ENCODE measurements around the gene CTNNA3. TPM values are rescaled to one million over a fixed set of nuclear protein-coding genes. Genes with fewer than 3 reads are reported as not detected.

The CTNNA3 gene
- total and polyA plus RNA-seq, 2 of the 4 experiments (the other 2 are of a cell fraction): 0.19 to 0.90 TPM

- no peaks in the 10 kb centered on the region for H4K20me1 ChIP-seq (ENCODE audit: insufficient read depth, low read length)
- H4K8ac ChIP-seq (ENCODE audit: low read depth in 2 of 2, low read length in 2 of 2): no peak overlapping the region
- dilution Hi-C loops (cut with HindIII; ENCODE audit: low sequenced_read_pairs, unreplicated experiment) (no loop called here), in situ Hi-C loops (cut with MboI; ENCODE audit: low sequenced_read_pairs) (no loop called here), intact Hi-C loops (cut with micrococcal nuclease) (loop anchor here (5.0 kb wide), 1 partner anchor 54 kb away; no protein-coding TSS in a partner anchor)
- H2AK9ac ChIP-seq (replicated peaks; ENCODE audit: low read depth, low read length, poor library complexity): no peak overlapping the region
- H3K9ac ChIP-seq (ENCODE audit: low read depth, low read length): no peak overlapping the region
- no peaks in the 10 kb centered on the region for H3K27me3 ChIP-seq (ENCODE audit: control insufficient read depth, insufficient read depth, low read length)
- no peaks in the 10 kb centered on the region for H3K9me1 ChIP-seq (ENCODE audit: insufficient read depth, low read length)
- H3K4ac ChIP-seq (ENCODE audit: low read depth, low read length): no peak overlapping the region
- no peak overlapping the region for H4K5ac ChIP-seq (ENCODE audit: low read depth, low read length)
- H3K4me1 ChIP-seq (ENCODE audit: control insufficient read depth, insufficient read depth, low read length): no peaks in the 10 kb centered on the region
- no peak overlapping the region for H3K23ac ChIP-seq (ENCODE audit: low read depth, low read length)
- 80% methylated on average over 1 of the region's 5 CpGs; no CpG with 5 or more reads in 1 of the 2 experiments for WGBS, 2 experiments (ENCODE audit: extremely low coverage in 2 of 2, insufficient read length in 1 of 2)
- no peak overlapping the region for H3K4me3 ChIP-seq (ENCODE audit: insufficient read depth, low read depth, low read length)
- no TSS peak for BruUV-seq (replicated peaks)
- no peaks in the 10 kb centered on the region for H3K79me1 ChIP-seq (ENCODE audit: low read depth in 1 of 2, low read length in 2 of 2)
- no peaks in the 10 kb centered on the region for H3K9me3 ChIP-seq (ENCODE audit: control insufficient read depth, insufficient read depth, low read length)
- ChIA-PET POLR2A (ENCODE audit: unreplicated experiment) (no interaction called here), CTCF (no interaction called here)
- ATAC-seq (ENCODE audit: low read depth) (peak; percentile 48), DNase-seq (peak; percentile 56)
- no peak overlapping the region for H2BK20ac ChIP-seq (ENCODE audit: low read depth, low read length)
- no peaks in the 10 kb centered on the region for H3K36me3 ChIP-seq (ENCODE audit: control insufficient read depth, insufficient read depth, low read length)
- no peak for TF ChIP-seq MAFK (IDR thresholded peaks at IDR 0.05; ENCODE audit: low read depth, low read length)
- TF ChIP-seq MAZ (IDR thresholded peaks at IDR 0.05; ENCODE audit: borderline replicate concordance, low read depth, low read length): no peak
- H2AFZ ChIP-seq (replicated peaks; ENCODE audit: low read length, poor library complexity): no peak overlapping the region
- H4K91ac ChIP-seq (ENCODE audit: insufficient read depth, low read depth, low read length): no peak overlapping the region
- H3K18ac ChIP-seq (ENCODE audit: low read depth, low read length): no peak overlapping the region
- H3K56ac ChIP-seq (ENCODE audit: extremely low read depth, insufficient read depth, low read length): no peak overlapping the region
- no peak overlapping the region for H2AK5ac ChIP-seq (ENCODE audit: low read depth, low read length)
- no peak overlapping the region for H3K27ac ChIP-seq (ENCODE audit: insufficient read depth, low read length)
- no peak overlapping the region for H2BK15ac ChIP-seq (ENCODE audit: low read depth, low read length)
- no peak overlapping the region for H2BK5ac ChIP-seq (ENCODE audit: low read depth, low read length, poor library complexity, severe bottlenecking)
- H3K14ac ChIP-seq (replicated peaks; ENCODE audit: low read depth, low read length): no peak overlapping the region
- H2BK120ac ChIP-seq (ENCODE audit: low read depth, low read length): no peak overlapping the region
- H3K4me2 ChIP-seq (ENCODE audit: low read depth, low read length): no peak overlapping the region
Measured at GRCh38 chr10:66783316-66783715, 912.7 kb downstream of the CTNNA3 start.
